Measurements from ENCODE around the gene ZNF532.

The ZNF532 gene

DNA sequence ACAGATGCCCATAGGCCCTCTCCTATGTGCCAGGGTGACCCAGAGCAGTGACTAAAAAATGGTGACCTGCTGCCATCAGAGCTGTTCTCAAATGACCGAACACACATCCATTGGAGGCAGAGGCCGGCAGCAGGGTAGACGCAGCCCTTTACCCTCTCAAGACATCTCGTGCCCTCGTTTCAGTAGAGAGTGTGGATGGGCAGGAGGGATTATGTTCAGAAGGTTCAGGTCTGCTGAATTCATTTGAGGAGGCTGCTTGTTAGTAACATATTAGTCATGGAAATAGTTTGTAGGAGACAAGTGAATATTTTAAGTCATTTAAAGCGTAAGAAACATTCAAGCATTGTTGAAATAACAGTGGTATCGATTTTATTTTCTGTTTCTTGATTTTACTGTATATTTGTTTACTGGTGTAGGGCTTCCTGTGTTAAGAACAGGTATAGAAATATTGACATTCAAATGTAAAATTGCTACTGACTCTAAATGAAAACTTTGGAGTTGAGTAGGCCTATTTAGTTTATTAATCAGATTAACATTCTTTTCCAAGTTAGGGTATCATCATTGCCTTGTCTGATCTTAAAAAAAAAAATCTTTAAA is 82.6 kb downstream of the ZNF532 start:
- Histone ChIP-seq H3K4me3 (ENCODE audit: low read length) (no peak overlapping the region), H3K9me3 (replicated peaks; ENCODE audit: insufficient read depth, low read length) (no peaks in the 10 kb centered on the region), H3K79me2 (ENCODE audit: low read length) (no peaks in the 10 kb centered on the region), H4K20me1 (ENCODE audit: insufficient read depth, low read length) (no peaks in the 10 kb centered on the region), H3K9me2 (replicated peaks; ENCODE audit: insufficient read depth, low read length) (no peaks in the 10 kb centered on the region), H2AFZ (ENCODE audit: low read length) (no peak overlapping the region), H3K36me3 (replicated peaks; ENCODE audit: insufficient read depth, low read length) (no peaks in the 10 kb centered on the region), H3K27ac (ENCODE audit: low read length) (no peak overlapping the region), H3F3A (ENCODE audit: insufficient read depth, low read length) (no peaks in the 10 kb centered on the region), H3K9ac (ENCODE audit: low read length) (no peak overlapping the region), H3K27me3 (replicated peaks; ENCODE audit: insufficient read depth, low read length) (no peaks in the 10 kb centered on the region), H3K4me2 (ENCODE audit: low read depth, low read length) (no peak overlapping the region), H3K4me1 (ENCODE audit: low read length) (no peaks in the 10 kb centered on the region)
- no peak for DNase-seq
- TF ChIP-seq, protein P1, sequence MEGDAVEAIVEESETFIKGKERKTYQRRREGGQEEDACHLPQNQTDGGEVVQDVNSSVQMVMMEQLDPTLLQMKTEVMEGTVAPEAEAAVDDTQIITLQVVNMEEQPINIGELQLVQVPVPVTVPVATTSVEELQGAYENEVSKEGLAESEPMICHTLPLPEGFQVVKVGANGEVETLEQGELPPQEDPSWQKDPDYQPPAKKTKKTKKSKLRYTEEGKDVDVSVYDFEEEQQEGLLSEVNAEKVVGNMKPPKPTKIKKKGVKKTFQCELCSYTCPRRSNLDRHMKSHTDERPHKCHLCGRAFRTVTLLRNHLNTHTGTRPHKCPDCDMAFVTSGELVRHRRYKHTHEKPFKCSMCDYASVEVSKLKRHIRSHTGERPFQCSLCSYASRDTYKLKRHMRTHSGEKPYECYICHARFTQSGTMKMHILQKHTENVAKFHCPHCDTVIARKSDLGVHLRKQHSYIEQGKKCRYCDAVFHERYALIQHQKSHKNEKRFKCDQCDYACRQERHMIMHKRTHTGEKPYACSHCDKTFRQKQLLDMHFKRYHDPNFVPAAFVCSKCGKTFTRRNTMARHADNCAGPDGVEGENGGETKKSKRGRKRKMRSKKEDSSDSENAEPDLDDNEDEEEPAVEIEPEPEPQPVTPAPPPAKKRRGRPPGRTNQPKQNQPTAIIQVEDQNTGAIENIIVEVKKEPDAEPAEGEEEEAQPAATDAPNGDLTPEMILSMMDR (IDR thresholded peaks at IDR 0.05; ENCODE audit: low read length), result no peak
- no peak for TF ChIP-seq EZH2 (optimal IDR thresholded peaks at IDR 0.05; ENCODE audit: low read depth, low read length)
- no peak for TF ChIP-seq EZH2phosphoT487 (IDR thresholded peaks at IDR 0.05; ENCODE audit: low read length)

DNA sequence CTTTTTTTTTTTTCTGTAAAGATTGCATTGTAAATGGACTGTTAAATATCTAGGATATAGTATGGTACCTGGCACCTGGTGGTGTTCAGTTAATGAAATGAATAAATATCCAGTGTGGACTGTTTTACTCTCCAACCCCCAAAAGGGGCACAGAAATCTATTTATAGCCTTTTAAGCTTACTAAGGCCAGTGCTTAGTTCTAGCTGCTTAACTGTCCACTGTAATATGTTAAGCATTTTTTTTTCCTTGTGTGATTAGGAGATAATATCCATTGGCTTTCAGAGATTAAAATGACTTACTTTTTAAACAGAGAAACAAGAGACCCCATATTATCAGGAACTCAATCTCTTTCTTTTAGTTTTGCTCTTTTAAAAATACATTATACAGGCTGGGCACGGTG is 84.4 kb downstream of the ZNF532 start:
- Histone ChIP-seq H3K36me3 (replicated peaks; ENCODE audit: insufficient read depth, low read length) (no peaks in the 10 kb centered on the region), H3K9me3 (replicated peaks; ENCODE audit: insufficient read depth, low read length) (no peaks in the 10 kb centered on the region), H3K4me2 (ENCODE audit: low read depth, low read length) (no peak overlapping the region), H3K4me3 (ENCODE audit: low read length) (no peak overlapping the region), H3F3A (ENCODE audit: insufficient read depth, low read length) (no peaks in the 10 kb centered on the region), H3K27me3 (replicated peaks; ENCODE audit: insufficient read depth, low read length) (no peaks in the 10 kb centered on the region), H3K4me1 (ENCODE audit: low read length) (no peaks in the 10 kb centered on the region), H3K9me2 (replicated peaks; ENCODE audit: insufficient read depth, low read length) (no peaks in the 10 kb centered on the region), H4K20me1 (ENCODE audit: insufficient read depth, low read length) (no peaks in the 10 kb centered on the region), H3K9ac (ENCODE audit: low read length) (no peak overlapping the region), H2AFZ (ENCODE audit: low read length) (no peak overlapping the region), H3K79me2 (ENCODE audit: low read length) (no peaks in the 10 kb centered on the region), H3K27ac (ENCODE audit: low read length) (no peak overlapping the region)
- no peak for DNase-seq
- TF ChIP-seq EZH2 (optimal IDR thresholded peaks at IDR 0.05; ENCODE audit: low read depth, low read length), result no peak

DNA sequence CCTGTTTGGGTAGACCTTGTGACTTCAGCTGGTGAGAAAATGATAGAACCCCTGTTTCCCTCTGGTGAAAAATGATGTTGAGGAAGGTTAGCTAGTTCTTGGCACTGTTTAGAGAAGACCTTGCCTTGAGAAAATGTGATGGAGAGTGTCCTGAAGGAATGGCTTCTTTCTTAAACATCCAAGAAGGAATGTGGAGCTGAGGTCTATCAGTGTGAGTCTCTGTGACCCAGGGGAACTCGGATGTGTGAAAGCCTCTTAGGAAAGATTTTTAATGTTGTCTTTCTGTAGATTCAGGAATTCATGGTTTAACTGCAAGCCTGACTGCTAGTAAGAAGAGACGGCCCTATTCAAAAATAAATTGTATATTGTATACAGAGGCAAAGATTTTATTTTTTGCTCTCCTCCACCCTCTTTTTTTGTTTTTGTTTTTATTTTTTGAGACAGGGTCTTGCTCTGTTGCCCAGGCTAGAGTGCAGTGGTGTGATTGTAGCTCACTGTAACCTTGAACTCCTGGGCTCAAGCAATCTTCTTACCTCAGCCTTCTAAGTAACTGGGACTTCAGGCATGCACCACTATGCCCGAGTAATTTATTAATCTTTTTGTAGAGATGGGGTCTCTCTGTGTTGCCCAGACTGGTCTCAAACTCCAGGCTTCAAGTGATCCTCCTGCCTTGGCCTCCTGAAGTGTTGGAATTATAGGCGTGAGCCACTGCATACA is 87.5 kb downstream of the ZNF532 start:
- TF ChIP-seq EZH2 (optimal IDR thresholded peaks at IDR 0.05; ENCODE audit: low read depth, low read length) (no peak), EZH2phosphoT487 (IDR thresholded peaks at IDR 0.05; ENCODE audit: low read length) (no peak)
- TF ChIP-seq, protein P1 (IDR thresholded peaks at IDR 0.05; ENCODE audit: low read length), result no peak
- no peaks in the 10 kb centered on the region for H3K4me1 ChIP-seq (ENCODE audit: low read length)
- H3K4me3 ChIP-seq (ENCODE audit: low read length), result no peak overlapping the region
- DNase-seq, result no peak
- no peak overlapping the region for H3K27ac ChIP-seq (ENCODE audit: low read length)
- H3K79me2 ChIP-seq (ENCODE audit: low read length), result no peaks in the 10 kb centered on the region
- no peaks in the 10 kb centered on the region for H4K20me1 ChIP-seq (ENCODE audit: insufficient read depth, low read length)
- H3K9me2 ChIP-seq (replicated peaks; ENCODE audit: insufficient read depth, low read length), result no peaks in the 10 kb centered on the region
- no peaks in the 10 kb centered on the region for H3K36me3 ChIP-seq (replicated peaks; ENCODE audit: insufficient read depth, low read length)
- H3K9me3 ChIP-seq (replicated peaks; ENCODE audit: insufficient read depth, low read length), result no peaks in the 10 kb centered on the region
- H3K27me3 ChIP-seq (replicated peaks; ENCODE audit: insufficient read depth, low read length), result no peaks in the 10 kb centered on the region
- H3K4me2 ChIP-seq (ENCODE audit: low read depth, low read length), result no peak overlapping the region
- H2AFZ ChIP-seq (ENCODE audit: low read length), result no peak overlapping the region
- H3K9ac ChIP-seq (ENCODE audit: low read length), result no peak overlapping the region
- H3F3A ChIP-seq (ENCODE audit: insufficient read depth, low read length), result no peaks in the 10 kb centered on the region

DNA sequence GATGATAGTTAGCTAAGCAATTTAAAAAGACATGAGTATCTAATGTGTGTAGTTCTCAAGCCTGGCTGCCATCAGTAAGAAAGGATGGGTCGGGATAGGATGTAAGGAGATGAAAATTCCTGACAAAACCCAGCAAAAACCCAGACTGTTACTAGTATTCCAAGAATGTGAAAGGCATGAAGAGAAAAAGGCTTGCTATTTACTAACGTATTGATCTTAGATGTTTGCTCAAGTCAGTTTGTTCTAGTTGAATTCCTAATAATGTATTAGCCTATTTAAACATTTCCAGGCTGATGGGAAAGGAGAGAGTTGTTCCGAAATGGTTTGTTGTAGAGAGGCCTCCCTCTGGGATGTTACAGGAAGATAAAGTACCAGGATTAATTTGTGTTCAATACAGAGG is 88.2 kb downstream of the ZNF532 start:
- Histone ChIP-seq H3K4me2 (ENCODE audit: low read depth, low read length) (no peak overlapping the region), H3K4me1 (ENCODE audit: low read length) (no peaks in the 10 kb centered on the region), H3K4me3 (ENCODE audit: low read length) (no peak overlapping the region), H3K9me2 (replicated peaks; ENCODE audit: insufficient read depth, low read length) (no peaks in the 10 kb centered on the region), H3K36me3 (replicated peaks; ENCODE audit: insufficient read depth, low read length) (no peaks in the 10 kb centered on the region), H3K27me3 (replicated peaks; ENCODE audit: insufficient read depth, low read length) (no peaks in the 10 kb centered on the region), H3F3A (ENCODE audit: insufficient read depth, low read length) (no peaks in the 10 kb centered on the region), H2AFZ (ENCODE audit: low read length) (no peak overlapping the region), H3K79me2 (ENCODE audit: low read length) (no peaks in the 10 kb centered on the region), H3K9me3 (replicated peaks; ENCODE audit: insufficient read depth, low read length) (no peaks in the 10 kb centered on the region), H3K27ac (ENCODE audit: low read length) (no peak overlapping the region), H4K20me1 (ENCODE audit: insufficient read depth, low read length) (no peaks in the 10 kb centered on the region), H3K9ac (ENCODE audit: low read length) (no peak overlapping the region)
- TF ChIP-seq, protein P1 (IDR thresholded peaks at IDR 0.05; ENCODE audit: low read length), result no peak
- TF ChIP-seq EZH2 (optimal IDR thresholded peaks at IDR 0.05; ENCODE audit: low read depth, low read length), result no peak
- TF ChIP-seq EZH2phosphoT487 (IDR thresholded peaks at IDR 0.05; ENCODE audit: low read length), result no peak
- DNase-seq, result no peak
